Gastroesophageal sphincter (tissue), 3 donors: Measurements from ENCODE around the gene STRAP.

ENCODE experiments used
- EP300 ChIP-seq: sonication (generic); formaldehyde crosslinking; IDR thresholded peaks from one replicate; pipeline ENCODE4 v1.6.1; 2017; ENCODE audit warnings: antibody characterized with exemption, mild to moderate bottlenecking
- POLR2A ChIP-seq, 2 donors: fragments of 450-650 bp; IDR thresholded peaks; one replicate each; pipeline ENCODE4 v1.6.1; 2017; ENCODE audit warnings: antibody characterized with exemption in 2 of 2, mild to moderate bottlenecking in 2 of 2, moderate library complexity in 1 of 2
- POLR2AphosphoS5 ChIP-seq: sonication (generic); formaldehyde crosslinking; IDR thresholded peaks from one replicate; pipeline ENCODE4 v1.6.1; 2017; ENCODE audit warnings: antibody characterized with exemption
- TF ChIP-seq, protein P1 (sequence below), 4 experiments: fragments of 200-600 bp in 2 of 4; fragments of 450-650 bp in 2 of 4; sonication (generic) in 1 of 4; IDR thresholded peaks; one replicate each; pipeline ENCODE4 v1.5.1; 2017 to 2019; ENCODE audit warnings: antibody characterized with exemption in 4 of 4, mild to moderate bottlenecking in 2 of 4, moderate library complexity in 2 of 4

GRCh38 chr12:15924956-15925355 lies 42.8 kb downstream of the STRAP start:
- TF ChIP-seq, protein P1, sequence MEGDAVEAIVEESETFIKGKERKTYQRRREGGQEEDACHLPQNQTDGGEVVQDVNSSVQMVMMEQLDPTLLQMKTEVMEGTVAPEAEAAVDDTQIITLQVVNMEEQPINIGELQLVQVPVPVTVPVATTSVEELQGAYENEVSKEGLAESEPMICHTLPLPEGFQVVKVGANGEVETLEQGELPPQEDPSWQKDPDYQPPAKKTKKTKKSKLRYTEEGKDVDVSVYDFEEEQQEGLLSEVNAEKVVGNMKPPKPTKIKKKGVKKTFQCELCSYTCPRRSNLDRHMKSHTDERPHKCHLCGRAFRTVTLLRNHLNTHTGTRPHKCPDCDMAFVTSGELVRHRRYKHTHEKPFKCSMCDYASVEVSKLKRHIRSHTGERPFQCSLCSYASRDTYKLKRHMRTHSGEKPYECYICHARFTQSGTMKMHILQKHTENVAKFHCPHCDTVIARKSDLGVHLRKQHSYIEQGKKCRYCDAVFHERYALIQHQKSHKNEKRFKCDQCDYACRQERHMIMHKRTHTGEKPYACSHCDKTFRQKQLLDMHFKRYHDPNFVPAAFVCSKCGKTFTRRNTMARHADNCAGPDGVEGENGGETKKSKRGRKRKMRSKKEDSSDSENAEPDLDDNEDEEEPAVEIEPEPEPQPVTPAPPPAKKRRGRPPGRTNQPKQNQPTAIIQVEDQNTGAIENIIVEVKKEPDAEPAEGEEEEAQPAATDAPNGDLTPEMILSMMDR (IDR thresholded peaks at IDR 0.05) = no peak
- TF ChIP-seq POLR2AphosphoS5 (no peak), EP300 (no peak), POLR2A (IDR thresholded peaks at IDR 0.05) (no peak)
